ENCODE data around the gene GFPT2. TPM values are rescaled to one million over a fixed set of nuclear protein-coding genes. Genes with fewer than 3 reads are reported as not detected.

GFPT2 gene
- total and polyA plus RNA-seq, 10 of the 15 experiments (the other 5 are each of a cell fraction or from before 2014, with no cell fraction given): 0.05 to 0.33 (median 0.11) TPM; not detected in 4

GRCh38 chr5:180304016-180304292 lies 49.2 kb downstream of the GFPT2 start:
- H3K36me3 ChIP-seq (ENCODE audit: control insufficient read depth in 2 of 2, insufficient read depth in 2 of 2, low read length in 1 of 2): no peaks in the 10 kb centered on the region
- no peaks in the 10 kb centered on the region for H3K4me1 ChIP-seq (ENCODE audit: control insufficient read depth, insufficient read depth, low read length)
- WGBS (ENCODE audit: insufficient coverage, insufficient replicate concordance, low lambda C conversion rate, missing lambda C conversion rate): 38% methylated on average over 4 of the region's 4 CpGs
- TF ChIP-seq SUZ12 (IDR thresholded peaks at IDR 0.05; ENCODE audit: unreplicated experiment) (no peak), BMI1 (IDR thresholded peaks at IDR 0.05; ENCODE audit: borderline replicate concordance) (no peak), HCFC1 (IDR thresholded peaks at IDR 0.05; ENCODE audit: low read length) (no peak), ZBTB33 (IDR thresholded peaks at IDR 0.05) (no peak), EED (IDR thresholded peaks at IDR 0.05; ENCODE audit: low read depth) (no peak), KAT2A (conservative IDR thresholded peaks at IDR 0.05; ENCODE audit: control insufficient read depth, low read depth, low read length) (no peak), ZBED1 (IDR thresholded peaks at IDR 0.05; ENCODE audit: borderline replicate concordance) (no peak), POLR2AphosphoS5 (IDR thresholded peaks at IDR 0.05; ENCODE audit: low read length) (no peak), FOS (IDR thresholded peaks at IDR 0.05; ENCODE audit: borderline replicate concordance, extremely low read depth, insufficient read length) (no peak), ATF7 (IDR thresholded peaks at IDR 0.05; ENCODE audit: low read depth) (no peak), SMARCA5 (IDR thresholded peaks at IDR 0.05) (no peak), BCLAF1 (IDR thresholded peaks at IDR 0.05) (no peak), IRF5 (IDR thresholded peaks at IDR 0.05; ENCODE audit: borderline replicate concordance) (no peak)
- RAD21 ChIA-PET (ENCODE audit: unreplicated experiment): interaction anchor here (1.9 kb wide), 1 partner anchor 11 kb away, joined by 4 read pairs; no protein-coding TSS in a partner anchor
- H3K4me3 ChIP-seq: no peak overlapping the region
- no peak overlapping the region for H2AFZ ChIP-seq (ENCODE audit: control insufficient read depth, low read depth, low read length)
- POLR2A ChIA-PET: no interaction called here
- H3K79me2 ChIP-seq (ENCODE audit: control insufficient read depth, insufficient read depth, low read length): no peaks in the 10 kb centered on the region
- in situ Hi-C loops (cut with MboI): no loop called here
- no peaks in the 10 kb centered on the region for H3K9me3 ChIP-seq (replicated peaks; ENCODE audit: control insufficient read depth, insufficient read depth, low read length)
- FAIRE-seq (no peak), DNase-seq (ENCODE audit: low read depth, low spot score) (no peak), ATAC-seq (no peak)
- H3K27me3 ChIP-seq (replicated peaks in 1 of 2; ENCODE audit: control insufficient read depth in 2 of 2, insufficient read depth in 2 of 2, low read length in 1 of 2): peaks cover 0 to 3% of the 10 kb centered on the region in 2 experiments; a peak in 2 of 4 replicates
- no TSS peak for BruUV-seq (replicated peaks)
- SMC1A ChIA-PET (ENCODE audit: uncharacterized antibody, unreplicated experiment): no interaction called here
- H3K27ac ChIP-seq (ENCODE audit: control insufficient read depth, insufficient read depth): no peak overlapping the region
- intact Hi-C loops (cut with micrococcal nuclease; ENCODE audit: unreplicated experiment): no loop called here
- no peak overlapping the region for H3K9ac ChIP-seq (ENCODE audit: control insufficient read depth, insufficient read depth, low read length)
- no peak overlapping the region for H3K4me2 ChIP-seq (ENCODE audit: control insufficient read depth, insufficient read depth)
- CTCF ChIA-PET: interaction anchor here (1.0 to 8.8 kb wide), 4 partner anchors 10 to 24 kb away, joined by 3 to 40 read pairs (median 8); no protein-coding TSS in a partner anchor
- H4K20me1 ChIP-seq (ENCODE audit: control insufficient read depth, insufficient read depth): no peaks in the 10 kb centered on the region

All from GM12878 (cell line).